NCI-H526 (cell line): ENCODE measurements around the gene TCEAL6.
"Not testable (repeated sequence)": the region's sequence is repeated elsewhere in the genome, so short reads cannot be mapped to it uniquely, and the experiment has no call there.

Source experiments
- DNase-seq, 2 experiments: peaks; one replicate each; lab custom pipeline; 2025; lab: John Stamatoyannopoulos, UW

Gene TCEAL6

DNA sequence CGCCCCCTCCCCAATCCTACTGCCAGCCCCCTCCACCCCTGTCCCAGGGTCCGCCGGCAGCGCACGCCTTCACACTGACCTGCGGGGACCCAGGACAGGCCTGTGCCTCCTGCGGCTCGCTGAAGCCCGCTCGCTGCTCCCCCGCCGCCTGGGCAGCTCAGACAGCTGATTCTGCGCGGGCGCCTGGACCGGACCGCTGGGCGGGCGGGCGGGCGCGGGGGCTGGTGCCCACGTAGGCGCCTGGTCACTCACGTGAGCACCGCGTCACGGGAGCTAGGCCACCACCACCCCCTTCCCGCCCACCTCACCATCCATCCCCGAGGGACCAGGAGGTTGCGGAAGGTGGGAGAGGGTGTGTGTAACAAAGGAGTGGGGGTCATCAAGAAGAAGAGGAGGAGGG lies at the start of gene TCEAL6:
Gene TCEAL6 (minus strand): TSS at position 208 of the 400 bp plus-strand sequence.
- DNase-seq, result peak in 1 of 2 experiments; percentile 1

DNA sequence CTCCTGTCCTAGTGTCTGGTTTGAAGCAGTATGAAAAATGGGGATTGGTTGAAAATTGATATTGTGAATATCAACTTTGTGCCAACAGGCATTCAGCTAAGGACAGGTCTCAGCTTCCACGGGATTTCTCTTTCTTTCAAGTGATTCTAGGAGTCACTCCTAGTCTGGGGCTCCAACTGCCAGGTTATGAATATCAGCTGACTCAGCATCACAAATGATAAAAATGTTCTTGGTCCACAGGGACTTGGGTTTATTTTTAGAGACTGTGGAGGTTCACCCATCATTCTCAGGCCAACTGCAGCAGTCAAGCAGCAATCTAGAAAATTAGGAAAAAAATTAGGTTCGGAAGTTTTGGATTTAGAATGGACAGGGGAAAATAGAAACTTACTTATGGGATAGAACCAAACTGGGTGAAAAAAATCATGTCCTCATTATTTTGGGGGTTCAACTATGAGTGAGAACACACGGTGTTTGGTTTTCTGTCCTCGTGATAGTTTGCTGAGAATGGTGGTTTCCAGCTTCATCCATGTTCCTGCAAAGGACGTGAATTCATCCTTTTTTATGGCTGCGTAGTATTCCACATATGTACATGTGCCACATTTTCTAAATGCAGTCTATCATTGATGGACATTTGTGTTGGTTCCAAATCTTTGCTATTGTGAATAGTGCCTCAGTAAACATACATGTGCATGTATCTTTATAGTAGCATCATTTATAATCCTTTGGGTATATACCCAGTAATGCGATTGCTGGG lies 43.9 kb upstream of the TCEAL6 start:
- DNase-seq, result no peak

DNA sequence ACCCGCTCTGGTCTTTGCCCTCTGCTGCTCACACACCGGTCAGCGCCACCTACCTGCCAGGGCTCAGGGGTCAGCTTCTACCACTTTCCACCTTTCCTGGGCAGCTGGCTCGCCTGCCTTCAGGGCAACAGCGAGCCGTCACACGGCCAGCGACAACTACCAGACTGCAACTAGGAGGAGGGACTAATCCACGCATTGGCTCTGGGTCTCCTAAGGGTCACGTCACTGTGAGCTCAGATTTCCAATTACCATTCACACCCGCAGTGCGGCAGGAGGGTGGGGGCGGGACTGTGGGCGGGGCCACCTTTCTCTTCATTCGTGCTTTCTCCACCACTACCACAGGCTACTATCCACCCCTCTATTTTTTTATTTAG lies 13.5 kb upstream of the TCEAL6 start, which contains the start of gene BEX5:
Gene BEX5 (minus strand): TSS at position 172 of the 374 bp plus-strand sequence. CDS start 1,712 bp downstream, outside the sequence.
- peak; percentile 64 to 84 for DNase-seq

DNA sequence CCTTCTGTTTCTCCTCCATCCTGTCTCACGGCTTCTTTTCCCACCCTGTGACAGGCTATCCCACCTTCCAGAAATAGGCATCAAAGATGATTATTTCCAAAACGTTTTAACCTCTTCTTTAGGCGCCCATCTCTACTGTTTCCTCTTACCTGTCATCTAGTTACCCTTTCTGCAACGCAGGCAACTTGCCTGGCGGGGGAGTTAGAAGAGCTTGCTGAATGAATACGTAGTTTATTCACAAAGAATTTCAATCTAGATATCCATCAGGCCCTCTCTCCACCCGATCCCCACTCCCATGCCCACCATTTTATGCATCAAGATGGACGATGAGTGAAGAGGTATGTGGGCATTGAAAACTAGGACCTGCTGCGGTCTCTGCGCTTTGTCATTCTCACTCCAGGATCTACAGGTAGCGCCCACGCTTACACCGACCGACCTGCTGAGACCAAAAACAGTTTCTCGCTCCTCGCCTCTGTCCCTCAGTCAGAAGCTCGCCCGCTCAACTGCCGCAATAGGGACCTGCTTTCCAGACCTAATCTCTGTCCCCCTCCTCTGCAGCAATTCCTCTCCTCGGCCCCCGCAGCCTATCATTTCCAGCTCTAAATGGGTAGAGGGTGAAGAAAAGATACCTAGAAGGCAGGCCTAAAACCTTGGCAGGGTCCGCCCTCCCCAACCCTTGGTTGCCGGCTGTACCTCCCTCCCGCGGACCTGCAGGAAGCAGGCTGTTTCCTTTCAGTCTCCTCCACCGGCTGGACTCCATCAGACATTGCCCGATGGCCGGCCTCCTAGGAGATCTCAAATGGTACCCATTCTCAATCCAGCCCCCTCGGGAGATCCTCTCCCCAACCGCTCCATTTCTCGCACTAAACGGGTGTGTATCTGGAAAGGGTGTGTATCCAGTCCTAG lies 12.9 kb upstream of the TCEAL6 start:
- DNase-seq, result peak; percentile 14 to 63

DNA sequence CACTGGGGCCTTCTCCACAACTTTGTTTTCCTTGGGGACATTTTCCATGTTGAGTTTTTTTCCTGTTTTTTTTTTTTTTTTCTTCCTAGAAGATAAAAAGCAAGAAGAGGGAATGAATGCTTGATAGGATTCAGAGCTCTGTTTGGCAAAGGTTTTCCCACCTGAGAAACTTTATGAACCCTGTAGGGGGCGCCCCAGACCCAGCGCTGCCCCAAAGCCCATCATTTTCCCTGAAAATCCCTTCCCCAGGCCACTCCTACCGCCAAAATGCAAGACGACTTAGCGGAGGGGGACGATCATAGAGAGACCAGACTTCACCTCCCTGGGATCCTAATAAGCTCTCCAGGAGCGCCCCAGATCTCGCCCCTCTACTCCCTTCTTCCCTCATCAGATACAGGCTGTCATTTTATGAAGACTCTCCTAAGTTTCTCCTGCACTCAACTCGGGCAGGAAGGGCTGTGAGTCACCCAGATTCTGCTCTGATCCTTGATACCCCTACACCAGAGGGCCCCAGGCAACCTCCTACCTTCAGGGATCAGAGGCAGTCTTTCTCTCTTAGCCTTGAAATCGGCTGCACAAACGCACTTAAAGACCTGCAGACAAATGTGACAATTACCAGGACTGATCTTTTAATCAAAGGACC lies 12.1 kb upstream of the TCEAL6 start:
- peak in 1 of 2 experiments; percentile 31 for DNase-seq

DNA sequence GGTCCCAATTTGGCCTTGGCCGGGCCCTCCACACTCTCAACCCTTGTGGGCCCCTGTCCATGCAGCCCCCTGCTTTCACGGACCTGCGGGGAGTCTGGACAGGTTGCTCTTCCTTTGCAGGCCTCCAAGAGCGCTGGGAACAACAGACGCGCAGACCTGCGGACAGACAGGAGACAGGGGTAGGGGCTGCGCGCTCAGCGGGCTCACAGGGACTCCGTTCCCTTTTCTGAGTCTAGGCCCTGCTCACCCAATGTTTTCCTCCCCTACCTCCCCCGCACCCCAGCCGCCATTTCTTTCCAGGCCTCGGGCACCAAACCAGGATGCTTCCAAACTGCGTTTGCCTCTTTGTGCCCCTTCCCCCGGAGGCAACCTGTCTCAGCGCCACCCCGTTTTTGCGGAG lies 650 bp downstream of the TCEAL6 start:
- DNase-seq, result not testable (repeated sequence)

DNA sequence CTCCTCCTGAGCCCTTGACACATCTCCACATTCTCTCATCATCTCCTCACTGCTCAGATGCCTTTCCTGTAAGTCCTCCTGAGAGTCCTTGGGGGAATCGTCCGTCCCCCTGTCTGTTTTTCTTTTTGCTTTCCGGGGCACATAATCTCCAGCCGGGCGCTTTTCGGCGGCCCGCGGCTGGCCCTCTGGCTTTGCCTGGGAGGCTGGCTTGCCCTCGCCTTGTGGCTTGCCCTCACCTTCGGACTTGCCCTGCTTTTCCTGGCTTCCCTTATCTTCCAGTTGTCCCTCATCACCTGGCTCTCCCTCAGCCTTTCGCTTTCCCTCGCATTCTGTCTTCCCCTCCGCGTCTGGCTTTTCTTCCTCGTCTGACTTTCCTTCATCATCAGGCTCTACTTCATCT lies 1.4 kb downstream of the TCEAL6 start:
- not testable (repeated sequence) for DNase-seq

DNA sequence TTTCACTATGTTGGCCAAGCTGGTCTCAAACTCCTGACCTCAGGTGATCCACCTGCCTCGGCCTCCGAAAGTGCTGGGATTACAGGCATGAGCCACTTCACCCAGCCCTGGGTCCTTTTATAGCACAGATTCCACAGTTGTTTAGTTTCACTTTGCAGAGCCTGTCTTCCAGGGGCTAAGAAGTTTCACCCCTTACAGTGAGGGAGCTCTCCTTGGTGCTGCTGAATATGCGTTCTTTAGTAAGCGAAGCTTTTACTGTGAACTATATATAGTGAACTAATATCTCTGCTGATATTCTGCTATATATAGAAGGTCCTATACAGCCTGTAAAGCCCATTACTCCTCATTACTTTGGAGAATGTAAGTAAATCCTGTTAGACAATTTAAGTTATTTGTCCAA lies 4.2 kb downstream of the TCEAL6 start:
- DNase-seq, result no peak

DNA sequence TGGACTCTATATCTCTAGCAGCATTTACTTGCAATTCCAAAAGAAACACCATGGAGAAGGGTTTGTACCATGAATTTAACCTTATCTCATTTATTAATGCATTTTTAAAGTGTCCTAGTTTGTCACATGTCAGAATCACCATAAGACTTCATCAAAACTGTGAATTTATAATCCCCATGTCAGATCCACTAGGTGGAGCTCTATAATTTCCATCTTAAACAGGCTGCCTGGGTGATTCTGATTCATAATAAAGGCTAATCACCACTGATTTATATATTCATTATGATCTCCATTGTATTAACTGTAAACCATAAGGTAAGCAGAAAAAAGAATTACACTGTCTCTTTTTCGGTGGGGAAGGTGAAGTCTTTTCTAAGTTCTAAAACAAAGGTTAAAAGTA lies 12.8 kb downstream of the TCEAL6 start:
- peak in 1 of 2 experiments; percentile 37 for DNase-seq

DNA sequence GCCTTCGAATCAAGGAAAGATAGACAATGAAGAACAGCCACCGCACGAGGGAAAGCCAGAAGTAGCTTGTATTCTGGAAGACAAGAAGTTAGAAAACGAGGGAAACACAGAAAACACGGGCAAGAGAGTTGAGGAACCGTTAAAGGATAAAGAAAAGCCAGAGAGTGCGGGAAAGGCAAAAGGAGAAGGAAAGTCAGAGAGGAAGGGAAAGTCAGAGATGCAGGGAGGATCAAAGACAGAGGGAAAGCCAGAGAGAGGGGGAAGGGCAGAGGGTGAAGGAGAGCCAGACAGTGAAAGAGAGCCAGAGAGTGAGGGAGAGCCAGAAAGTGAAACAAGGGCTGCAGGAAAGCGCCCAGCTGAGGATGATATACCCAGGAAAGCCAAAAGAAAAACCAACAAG lies 15.4 kb downstream of the TCEAL6 start:
- DNase-seq, result no peak

DNA sequence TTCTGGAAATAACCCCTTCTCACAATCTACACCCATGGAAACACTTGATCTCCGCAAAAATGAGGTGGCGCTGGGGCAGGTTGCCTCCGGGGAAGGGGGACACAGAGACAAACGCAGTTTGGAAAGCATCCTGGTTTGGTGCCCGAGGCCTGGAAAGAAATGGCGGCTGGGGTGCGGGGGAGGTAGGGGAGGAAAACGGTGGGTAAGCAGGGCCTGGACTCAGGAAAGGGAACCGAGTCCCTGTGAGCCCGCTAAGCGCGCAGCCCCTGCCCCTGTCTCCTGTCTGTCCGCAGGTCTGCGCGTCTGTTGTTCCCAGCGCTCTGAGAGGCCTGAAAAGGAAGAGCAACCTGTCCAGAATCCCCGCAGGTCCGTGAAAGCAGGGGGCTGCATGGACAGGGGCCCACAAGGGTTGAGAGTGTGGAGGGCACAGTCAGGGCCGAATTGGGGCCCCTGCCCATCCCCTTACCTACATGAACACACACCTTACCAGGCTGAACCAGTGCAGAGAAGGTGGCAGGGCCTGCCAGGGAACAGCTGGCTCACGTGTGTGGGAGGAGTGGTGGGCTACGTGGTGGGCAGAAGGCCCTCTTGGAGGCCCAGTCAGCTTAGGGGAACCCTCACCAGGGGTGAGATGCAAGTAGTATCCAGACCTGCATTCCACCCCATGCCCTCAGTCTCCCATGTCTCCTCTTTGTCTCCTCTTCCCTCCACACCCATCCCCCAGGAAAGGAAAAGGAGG lies 16.0 kb downstream of the TCEAL6 start:
- not testable (repeated sequence) for DNase-seq

DNA sequence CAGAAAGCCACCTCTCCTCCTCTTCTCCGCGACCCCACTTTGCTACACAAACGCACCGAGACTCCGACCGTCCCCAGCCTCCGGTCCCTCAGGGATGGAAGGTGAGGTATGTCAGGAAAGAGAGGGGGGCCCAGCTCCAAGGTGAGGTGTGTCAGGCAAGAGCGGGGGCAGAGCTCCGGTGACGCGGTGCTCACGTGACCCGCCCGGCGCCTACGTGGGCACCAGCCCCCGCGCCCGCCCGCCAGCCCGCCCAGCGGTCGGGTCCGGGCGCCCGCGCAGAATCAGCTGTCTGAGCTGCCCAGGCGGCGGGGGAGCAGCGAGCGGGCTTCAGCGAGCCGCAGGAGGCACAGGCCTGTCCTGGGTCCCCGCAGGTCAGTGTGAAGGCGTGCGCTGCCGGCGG lies 16.8 kb downstream of the TCEAL6 start, which contains the start of gene TCEAL2:
Gene TCEAL2 (plus strand): TSS at position 244 of the 400 bp plus-strand sequence. CDS start 1,152 bp downstream, outside the sequence.
- peak in 1 of 2 experiments; percentile 44 for DNase-seq

DNA sequence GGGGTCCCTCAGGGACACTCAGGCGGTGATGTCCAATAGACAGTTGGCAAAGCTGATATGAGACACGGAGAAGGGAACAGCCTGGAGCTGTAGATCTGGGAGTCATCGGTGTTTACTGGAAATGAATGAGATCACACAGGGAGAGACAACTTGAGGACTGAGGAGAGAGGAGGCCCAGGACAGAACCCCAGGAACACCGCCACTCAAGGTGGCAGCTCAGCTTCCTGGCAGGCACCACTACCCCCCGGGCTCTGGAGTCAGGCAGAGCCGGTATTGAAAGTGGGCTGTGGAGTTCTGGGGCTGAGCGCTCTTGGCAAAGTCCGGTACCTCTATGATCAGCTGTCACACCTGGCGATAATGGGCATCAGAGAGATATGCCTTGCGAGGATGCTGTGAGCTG lies 17.3 kb downstream of the TCEAL6 start:
- not testable (repeated sequence) for DNase-seq

DNA sequence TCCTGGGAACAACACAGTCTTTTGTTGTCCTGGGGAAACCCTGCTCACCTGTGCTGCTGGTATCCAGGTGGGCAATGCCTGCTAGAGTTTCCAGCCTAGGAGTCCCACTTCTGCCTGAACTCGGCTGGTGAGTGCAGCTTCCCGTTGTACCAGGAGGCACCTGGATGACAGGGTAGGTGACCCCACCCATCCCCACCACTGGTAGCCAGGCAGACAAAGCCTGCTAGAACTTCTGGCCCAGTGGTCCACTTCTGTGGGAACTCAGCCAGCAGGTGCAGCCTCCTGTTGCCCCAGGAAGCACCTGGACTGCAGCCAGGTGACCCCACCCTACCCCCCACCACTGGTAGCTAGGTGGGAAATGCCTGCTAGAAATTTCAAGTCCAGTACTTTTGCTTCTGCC lies 26.5 kb downstream of the TCEAL6 start:
- DNase-seq, result no peak

DNA sequence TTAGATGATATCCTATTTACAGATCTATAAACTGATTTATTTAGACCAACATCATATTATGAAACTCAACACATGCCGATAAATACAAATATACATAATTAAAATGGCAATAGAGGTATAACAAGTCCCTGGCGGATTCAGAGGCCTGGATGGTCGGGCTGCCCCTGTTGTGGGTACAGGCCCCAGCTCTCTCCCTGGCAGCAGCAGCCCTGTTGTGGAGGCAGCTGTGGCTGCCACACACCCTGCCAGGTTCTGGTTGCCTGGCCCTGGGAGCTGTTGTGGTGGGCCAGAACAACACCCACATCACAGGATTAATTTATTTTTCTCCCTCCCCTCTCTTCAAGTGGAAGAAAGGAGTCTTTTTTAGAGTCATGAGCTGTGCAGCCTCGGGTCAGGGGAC lies 28.9 kb downstream of the TCEAL6 start:
- no peak for DNase-seq
